Left colon (tissue), 2 donors: Measurements from ENCODE around the gene TLR3. TPM values are rescaled to one million over a fixed set of nuclear protein-coding genes. Genes with fewer than 3 reads are reported as not detected.
A peak's percentile ranks its signal among the peaks of the same experiment; 100 is the strongest.

ENCODE experiments used
- ATAC-seq: fragments of 200-7000 bp; cut with Tn5 transposase; one replicate; pipeline ENCODE4 v1.9.1; 2020; ENCODE audit warnings: mild to moderate bottlenecking, moderate library complexity
- DNase-seq, 2 donors: peaks; one replicate each; pipeline ENCODE4 v3.0.0-alpha.2; 2020
- intact Hi-C, 2 donors: fragments of 100-400 bp; cut with DNase I in 1 of 2; cut with micrococcal nuclease in 1 of 2; formaldehyde crosslinking; loops; one replicate each; pipeline versions ENCODE4 v1.11.2 to v1.14.0; 2022; cut with DNase I, micrococcal nuclease
- total RNA-seq, 2 donors: library from RNA; stranded (reverse); fragmentation: NEBNext Ultra II Directional; extraction: Animal tissue kit (Norgen Biotek cat#: 25700); gene quantifications; one replicate each; pipeline ENCODE4 v1.2.1, GENCODE V29; 2021
- donor health status: DM: no; HTN: no; CAD: no.
- donor health status: DM: yes; HTN: yes; CAD: no.

TLR3 gene
- total RNA-seq, 2 donors from 2014 or later: 29.0 to 30.4 TPM

DNA sequence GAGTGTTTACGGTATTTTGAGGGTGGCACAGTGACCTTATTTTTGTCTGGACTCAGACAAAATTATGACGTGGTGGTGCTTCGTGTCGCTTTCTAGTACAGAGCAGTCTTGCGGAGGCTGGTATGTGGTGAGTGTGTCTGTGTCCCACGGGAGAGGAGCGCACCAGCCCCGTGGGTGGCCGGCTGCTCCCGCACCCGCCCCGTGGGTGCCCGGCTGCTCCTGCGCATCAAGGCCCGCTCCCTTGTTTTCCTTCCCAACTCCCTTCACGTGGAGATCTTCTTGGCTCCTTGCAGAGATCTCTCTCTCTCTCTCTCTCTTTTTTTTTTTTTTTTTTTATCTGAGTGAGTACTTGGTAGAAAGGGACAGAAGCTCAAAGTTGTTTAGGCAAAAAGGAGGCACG is 23.3 kb downstream of the TLR3 start:
- DNase-seq (no peak), ATAC-seq (no peak)
- intact Hi-C loops: no loop called here

DNA sequence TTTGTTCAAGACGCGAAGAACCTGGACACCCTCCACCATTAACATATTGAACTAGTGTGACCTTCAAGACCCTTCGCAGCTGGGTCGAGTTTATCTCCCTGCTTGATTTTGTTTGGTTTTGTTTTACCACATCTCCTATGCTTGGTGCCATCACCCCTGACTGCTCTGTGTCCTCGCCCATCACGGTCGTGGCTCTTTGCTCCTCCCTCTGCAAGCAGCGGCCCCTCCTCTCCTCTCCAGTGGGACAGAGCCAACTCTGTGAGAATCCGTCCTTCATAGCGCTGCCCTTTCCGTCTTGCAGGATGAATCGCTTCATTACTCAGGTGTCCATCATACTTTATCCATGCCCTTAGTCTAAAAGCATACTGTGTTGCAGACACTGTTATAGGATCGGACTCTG is 26.4 kb downstream of the TLR3 start:
- intact Hi-C loops: no loop called here
- peak; percentile 74 for ATAC-seq
- DNase-seq: peak in 1 of 2 donors; percentile 18

DNA sequence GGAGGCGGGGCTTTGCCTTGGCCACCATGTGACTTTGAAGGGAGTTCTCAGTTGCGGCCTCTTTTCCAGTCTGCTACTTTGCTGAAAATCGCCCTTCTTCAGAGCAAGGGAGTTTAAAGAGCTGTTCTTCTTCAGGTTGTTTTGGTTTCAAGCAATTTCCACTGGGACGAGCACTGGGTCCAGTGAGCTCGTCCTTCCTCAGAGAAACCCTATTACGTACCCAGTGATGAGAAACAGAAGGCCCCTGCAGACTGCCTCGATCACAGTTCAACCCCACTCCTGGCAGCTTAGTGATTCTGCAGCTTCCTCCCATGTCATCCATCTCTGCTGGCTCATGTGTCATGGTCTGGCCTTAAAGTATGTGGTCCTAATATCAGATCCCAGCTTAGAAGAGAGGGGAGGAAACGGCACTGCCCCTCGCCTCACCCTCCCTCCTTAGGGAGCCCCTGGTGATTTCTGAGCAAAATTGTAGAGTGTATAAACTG is 27.8 kb downstream of the TLR3 start:
- intact Hi-C loops: no loop called here
- DNase-seq (no peak), ATAC-seq (no peak)

DNA sequence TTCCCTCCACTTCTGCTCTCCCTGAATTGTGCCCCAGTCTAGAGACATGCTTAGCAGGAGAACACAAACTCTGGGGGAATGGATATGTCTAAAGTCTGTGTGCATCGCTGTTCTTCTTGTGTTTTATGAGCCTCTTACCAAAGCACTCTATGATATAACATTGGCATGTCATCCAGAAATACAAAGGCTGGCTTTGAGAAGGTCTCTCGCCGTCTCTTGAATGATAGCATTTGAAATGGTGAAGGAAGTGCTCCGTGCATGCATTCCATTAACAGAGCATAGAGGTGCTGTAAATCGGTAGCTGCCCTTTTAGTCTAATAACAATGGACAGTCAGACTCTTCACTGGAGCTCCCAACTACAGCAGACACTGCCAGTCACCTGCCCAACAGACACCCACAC is 28.4 kb downstream of the TLR3 start:
- ATAC-seq (no peak), DNase-seq (no peak)
- intact Hi-C loops: no loop called here

DNA sequence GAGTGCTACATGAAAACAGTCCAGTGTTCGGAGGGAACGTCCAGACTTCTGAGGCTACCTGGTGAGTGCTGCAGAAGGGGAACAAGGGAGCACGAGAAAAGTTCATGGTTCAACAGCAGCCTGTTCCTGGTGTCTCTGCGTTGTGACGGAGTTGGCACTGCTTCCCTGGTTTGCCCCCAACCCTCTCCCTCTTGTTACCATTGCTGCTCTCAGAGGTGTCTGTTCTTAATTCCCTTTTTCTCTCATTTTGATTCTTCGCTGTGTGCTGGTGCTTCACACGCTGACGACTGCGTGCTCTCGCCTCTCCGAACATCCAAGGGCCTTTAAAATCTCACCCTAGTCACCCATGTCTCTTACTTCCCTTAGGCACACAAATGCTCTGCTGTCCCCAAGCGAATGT is 34.0 kb downstream of the TLR3 start:
- intact Hi-C loops: no loop called here
- ATAC-seq (no peak), DNase-seq (no peak)

DNA sequence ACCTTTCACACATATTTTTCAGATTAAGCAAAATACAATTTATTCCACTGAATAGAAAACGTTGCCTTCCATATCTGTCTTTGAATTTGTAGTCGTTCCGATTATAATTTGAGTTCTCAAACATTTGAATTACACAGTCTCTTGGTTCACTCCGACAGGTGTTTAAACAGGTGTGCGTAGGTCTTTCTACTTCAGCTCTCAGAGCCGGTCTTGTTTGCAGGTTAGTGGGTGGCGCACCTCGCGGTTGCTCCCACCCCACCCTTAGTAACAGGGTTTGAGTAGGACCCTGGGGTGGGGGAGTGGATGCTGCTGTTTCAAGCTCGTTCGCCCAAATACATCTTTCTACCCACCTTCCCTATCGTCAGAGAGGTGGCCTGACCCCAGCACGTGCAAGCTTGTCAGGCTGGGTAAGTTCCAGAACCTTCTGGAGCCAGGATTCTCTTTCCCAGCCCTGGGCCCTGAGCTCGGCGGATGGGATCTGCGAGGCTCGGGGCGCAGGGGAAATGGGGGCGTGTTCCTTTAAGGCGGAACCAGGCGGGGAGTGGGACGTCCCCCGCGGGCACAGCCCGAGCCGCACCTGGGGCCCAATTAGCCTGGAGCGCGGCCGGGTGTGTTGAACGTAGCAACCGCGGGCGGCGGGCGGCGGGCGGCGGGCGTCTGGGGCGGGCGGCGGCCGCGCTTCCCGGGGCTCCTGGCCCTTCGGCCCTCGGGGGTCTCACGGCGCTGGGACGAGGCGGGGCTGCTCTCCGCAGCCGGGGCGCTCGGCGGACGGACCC is 35.3 kb downstream of the TLR3 start, which contains the start of gene FAM149A:
Gene FAM149A (plus strand): TSS at position 591 of the 776 bp plus-strand sequence.
- DNase-seq: peak; percentile 85 to 88
- intact Hi-C loops: no loop called here
- peak; percentile 85 for ATAC-seq

DNA sequence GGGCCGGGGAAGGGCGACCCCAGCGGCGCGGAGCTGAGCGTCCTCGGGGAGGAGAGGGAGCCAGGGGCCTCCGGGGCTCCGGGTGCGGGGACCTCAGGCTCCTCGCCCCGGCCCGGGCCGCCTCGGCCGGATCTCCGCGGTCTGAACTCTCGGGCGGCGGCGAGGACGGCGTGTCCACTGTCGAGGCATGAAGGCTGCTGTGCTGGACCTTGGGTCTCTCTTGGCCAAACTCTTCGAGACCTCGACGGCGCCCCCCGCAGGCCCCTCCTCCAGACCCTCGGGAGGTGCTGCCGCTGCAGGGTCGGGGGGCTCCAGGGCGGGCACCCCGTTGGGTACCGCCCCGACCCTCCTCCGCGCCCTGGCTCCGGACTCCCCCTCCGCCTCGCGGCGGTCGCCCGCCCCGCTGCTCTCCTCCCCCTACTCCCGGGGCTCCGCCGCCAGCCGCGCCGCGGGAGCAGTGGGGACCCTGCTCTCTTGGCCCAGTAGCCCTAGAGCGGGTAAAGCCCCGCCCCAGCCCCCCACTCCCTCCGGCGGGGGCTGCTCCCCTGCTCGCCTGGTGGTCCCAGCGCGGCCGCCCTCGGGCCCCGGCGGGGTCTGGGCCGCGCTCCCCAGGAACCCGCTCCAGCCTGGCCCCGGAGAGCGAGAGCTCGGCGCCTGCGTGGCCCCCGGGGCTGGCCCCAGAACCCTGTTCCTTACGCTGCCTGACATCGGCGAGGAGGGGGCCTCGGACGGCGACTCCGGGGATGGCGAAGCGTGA is 36.1 kb downstream of the TLR3 start:
- ATAC-seq: peak; percentile 50
- intact Hi-C loops: no loop called here
- DNase-seq: peak in 1 of 2 donors; percentile 52

DNA sequence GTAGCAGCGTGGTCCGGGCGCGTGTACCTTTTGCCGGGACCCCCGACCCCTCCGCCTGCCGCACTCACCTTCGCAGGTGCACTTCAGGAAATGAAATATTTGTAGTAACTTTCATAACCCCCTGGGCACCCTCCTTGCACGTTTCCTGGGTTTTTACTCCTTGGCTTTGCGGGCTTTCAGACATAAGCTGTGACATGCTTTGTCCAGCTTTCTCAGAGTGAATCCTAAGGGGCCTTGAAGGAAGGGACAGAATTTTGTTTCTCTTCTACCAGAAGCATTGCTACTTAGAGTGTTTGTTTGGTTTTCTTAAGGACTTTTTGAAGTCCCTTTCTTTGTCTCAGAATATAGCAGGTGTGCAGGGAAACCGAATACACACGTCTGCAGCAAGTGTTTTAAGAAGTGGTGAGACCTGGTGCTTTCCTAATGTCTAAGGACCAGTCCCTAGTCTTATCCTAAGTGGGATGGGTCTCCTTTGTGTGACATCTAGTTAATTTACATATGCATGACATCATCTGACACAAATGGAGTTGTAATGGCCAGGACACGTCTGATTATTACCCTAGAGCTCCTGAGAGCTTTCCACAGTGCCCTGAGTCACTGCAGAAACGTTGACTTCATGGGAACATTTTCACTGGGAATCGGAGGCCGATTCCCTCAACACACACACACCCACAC is 36.8 kb downstream of the TLR3 start:
- no peak for DNase-seq
- intact Hi-C loops: no loop called here
- peak; percentile 80 for ATAC-seq

DNA sequence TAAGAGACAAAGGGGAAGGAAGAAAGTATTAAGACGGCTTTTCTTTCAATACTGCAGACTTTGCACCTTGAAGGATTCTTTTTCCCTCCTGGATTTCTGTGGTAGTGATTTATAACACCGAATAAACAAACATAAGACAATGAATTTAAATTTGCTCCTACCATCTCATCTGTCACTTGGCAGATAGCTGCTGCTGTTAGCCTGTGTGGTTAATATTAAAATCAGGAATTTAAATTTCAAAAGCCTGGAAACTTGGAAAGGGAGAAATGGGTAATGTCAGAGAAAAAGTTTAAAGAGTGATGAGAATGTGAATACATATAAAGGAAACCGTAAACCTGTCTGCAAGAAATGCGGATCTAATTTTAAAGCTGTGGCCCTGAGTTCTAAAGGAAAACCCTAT is 39.0 kb downstream of the TLR3 start:
- ATAC-seq (no peak), DNase-seq (no peak)
- intact Hi-C loops: no loop called here

DNA sequence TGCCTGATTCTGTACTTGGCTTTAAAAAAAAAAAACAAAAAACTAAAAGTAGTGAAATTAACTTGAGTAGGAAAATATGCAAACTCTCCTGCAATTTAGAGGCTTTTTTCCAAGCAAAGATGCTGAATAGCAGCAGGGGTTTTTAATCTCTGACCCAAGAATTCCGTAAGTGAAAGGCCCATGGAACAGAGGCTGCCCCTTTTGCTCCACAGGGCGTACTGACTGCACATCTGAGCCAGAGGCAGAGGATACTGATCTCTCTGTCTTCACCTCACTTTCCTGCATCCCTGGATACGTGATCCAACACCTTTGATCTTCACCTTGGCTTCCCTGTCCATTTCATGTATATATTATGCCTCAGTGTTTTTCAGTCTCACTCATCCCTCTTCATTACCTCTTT is 39.4 kb downstream of the TLR3 start:
- ATAC-seq: no peak
- DNase-seq: no peak
- intact Hi-C loops: no loop called here

DNA sequence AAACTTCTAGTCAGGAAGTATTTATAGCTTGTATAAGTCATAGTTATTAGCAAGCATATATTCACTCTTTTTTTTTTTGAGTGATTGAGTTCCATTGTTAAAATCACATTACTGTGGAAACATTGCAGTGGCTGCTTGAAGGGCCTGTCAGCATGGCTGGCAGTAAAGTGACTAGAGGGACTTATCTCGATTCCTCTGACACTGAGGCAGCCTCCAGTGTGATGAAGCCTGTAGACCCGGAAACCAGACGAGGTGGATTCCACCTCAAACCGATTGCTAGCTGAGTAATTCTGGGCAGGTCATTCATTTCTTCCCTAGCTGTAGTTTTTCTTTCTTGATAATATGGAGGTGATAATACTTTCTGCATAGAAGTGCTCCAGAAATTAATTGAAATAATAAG is 40.3 kb downstream of the TLR3 start:
- ATAC-seq (no peak), DNase-seq (no peak)
- intact Hi-C loops: no loop called here

DNA sequence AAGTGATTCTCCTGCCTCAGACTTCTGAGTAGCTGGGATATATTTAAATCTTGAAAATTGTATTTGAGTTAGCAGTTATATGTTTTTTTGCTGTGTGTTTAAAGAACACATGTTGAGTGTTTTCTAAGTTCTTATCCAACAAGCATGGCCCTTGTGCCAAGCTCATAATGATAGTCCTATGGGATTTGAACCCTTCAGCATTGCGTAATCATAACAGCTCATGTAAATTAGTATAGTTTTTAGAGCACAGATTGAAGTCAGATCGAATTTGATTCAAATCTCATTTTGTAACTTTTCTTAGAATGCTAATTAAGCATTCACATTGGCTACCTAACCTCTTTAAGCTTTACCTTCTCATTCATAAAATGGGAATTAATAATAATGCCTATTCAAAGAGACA is 47.7 kb downstream of the TLR3 start:
- ATAC-seq: no peak
- no peak for DNase-seq
- intact Hi-C loops: no loop called here

DNA sequence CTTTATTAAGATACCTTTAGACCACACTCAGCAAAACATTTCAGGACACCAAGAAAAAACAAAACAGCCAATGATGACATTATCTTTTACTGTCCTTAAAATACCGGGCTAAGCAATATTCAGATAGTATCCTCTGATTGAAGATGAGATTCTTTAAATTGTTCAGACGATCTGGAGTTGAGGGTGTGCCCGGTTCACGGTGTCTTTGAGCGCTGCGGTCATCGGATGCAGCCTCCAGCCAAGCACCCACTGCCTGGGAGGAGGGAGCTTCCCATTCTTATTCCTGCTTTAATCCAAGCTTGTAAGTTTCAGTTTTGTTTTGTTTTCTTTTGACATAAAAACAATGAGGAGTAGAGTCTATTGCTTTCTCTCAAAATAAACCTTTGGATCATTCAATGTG is 49.6 kb downstream of the TLR3 start:
- ATAC-seq: no peak
- DNase-seq: no peak
- intact Hi-C loops: no loop called here

DNA sequence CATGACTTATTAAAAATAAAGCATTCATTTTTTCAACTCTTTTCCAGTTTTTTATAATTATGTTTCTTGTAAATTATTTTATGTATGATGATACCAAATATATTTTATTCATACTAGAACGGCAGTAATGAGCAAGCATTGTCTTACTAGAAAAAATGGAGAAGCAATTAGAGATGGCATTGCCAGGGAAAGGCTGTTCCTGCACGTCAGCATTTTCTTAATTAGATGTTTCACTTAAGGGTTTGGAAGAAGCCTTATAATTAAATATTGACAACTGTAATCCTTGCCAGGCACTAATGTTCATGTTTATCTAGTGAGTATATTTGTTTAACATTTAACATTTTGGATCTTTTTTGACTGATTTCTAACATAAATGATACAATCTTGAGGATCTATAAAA is 52.1 kb downstream of the TLR3 start:
- intact Hi-C loops: no loop called here
- ATAC-seq: no peak
- DNase-seq: no peak

DNA sequence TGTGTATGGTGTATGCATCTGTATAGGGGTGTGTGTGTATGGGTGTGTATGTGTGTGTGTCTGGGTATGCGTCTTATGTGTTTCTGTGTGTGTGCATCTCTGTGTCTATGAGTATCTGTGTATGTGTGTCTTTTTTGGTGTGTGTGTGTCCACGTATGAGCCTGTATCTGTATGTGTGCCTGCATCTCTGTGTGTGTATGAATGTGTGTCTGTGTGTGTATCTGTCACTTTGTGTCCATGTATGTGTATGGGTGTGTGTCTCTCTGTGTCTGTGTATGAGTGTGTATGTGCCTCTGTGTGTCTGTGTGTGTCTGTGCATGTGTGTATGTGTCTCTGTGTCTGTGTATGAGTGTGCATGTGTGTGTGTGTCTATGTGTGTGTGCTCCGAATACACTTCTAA is 59.9 kb downstream of the TLR3 start:
- ATAC-seq: no peak
- intact Hi-C loops: no loop called here

DNA sequence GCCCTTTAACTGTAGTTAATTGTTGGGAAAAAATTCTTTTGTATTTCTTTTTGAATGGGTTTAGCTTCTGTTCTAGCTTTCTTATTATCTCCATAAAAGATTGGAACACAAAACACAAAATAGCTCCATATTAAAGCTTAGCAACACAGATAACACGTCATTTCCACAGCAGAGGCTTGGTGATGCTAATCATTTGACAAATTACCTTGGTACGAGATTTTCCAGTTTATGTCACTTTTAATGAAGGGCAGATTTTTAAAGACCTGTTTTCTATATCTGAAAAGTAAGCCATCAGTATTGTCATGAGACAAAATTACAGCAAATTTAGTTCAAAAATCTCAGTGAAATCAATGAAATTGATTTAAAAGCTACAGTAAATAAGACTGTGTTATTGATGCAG is 63.0 kb downstream of the TLR3 start:
- DNase-seq (no peak), ATAC-seq (no peak)
- intact Hi-C loops: no loop called here

More for the DNA sequence above, 59.9 kb downstream of the TLR3 start:
- DNase-seq: no peak

DNA sequence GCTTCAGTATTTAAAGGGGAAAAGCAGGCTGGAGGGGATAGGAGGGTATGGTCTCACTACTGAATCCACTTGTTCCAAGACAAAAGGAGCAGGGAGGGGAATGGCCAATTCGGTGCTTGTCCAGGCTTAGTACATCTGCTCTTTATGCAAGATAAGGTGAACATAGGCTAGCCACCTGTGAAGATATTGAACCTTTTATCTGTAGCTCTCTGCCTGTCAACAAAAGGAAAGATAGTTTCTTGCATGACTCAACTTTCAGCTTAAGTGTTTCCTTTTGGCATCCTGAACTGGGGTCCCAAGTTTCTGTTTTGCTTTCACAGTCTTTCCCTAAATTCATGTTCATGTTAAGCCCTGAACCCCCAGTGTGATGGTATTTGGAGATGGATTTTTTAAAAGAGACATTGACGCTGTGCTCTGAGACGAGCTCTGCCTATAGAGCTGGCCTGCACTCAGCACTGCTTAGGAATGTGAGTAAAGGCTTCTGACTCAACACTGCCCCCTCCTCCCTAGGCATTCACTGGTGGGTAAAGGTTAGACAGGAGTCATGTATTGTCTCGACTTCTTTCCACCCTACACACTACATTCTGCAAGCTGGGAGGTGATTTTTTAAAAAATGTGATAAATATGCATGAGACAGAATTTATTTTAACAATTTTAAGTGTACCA is 63.8 kb downstream of the TLR3 start:
- DNase-seq (no peak), ATAC-seq (peak; percentile 51)
- intact Hi-C loops: no loop called here

DNA sequence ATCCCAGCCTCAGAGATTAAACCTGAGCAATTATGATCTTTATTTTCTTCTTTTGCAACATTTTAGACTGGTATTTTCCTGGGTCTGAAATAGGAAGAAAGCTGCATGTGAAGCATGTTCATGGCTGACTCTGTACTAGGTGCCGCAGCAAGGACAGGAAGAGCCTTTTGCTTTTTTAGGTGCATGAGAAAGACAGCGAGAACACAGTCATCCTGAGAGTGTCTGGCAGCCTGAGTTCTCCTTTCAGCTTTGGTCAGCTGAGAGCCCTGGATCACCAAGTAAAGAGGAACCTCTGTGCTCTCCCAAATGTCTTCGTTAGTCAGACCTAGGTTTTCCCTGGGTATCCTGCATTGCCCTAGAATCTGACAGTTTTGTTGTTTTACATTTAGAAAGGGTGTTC is 65.3 kb downstream of the TLR3 start:
- DNase-seq: no peak
- intact Hi-C loops: no loop called here
- ATAC-seq: no peak

DNA sequence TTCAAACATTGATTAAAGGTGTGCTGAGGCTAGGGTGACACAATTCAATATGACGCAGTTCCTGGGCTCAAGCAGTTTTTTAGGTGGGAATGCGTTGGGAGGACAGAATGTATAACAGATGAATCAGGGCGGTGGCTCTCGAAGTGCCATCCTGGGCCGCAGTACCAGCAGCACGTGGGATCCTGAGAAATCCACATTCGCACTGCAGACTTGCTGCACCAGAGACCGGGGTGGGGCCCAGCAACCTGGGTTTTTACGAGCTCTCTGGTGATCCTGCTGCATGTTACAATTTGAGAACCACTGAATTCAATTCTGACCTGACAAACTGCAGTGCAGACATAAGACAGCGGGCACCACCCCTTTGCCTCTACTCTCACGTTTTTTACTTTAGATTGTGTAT is 65.9 kb downstream of the TLR3 start:
- peak; percentile 54 for ATAC-seq
- DNase-seq: no peak
- intact Hi-C loops: loop anchor here in 1 of 2 donors (5.0 kb wide), 1 partner anchor 68 kb away; the partner anchor contains the start of gene TLR3
